Hepatocyte (in vitro differentiated cells): ENCODE data around the gene MAPRE3. TPM values are rescaled to one million over a fixed set of nuclear protein-coding genes. Genes with fewer than 3 reads are reported as not detected.
A peak's percentile ranks its signal among the peaks of the same experiment; 100 is the strongest.

Experiments
- DNase-seq: peaks from one replicate; pipeline ENCODE4 v3.0.0-alpha.2; 2016; ENCODE audit warnings: low spot score
- H2AFZ ChIP-seq: fragments of 200-600 bp; sonication (generic); 2 replicates; pipeline ENCODE4 v1.6.0; 2016; ENCODE audit warnings: antibody characterized with exemption, mild to moderate bottlenecking
- H3K27ac ChIP-seq: fragments of 200-600 bp; sonication (generic); 2 replicates; pipeline ENCODE4 v1.5.1; 2016; ENCODE audit warnings: mild to moderate bottlenecking
- H3K27me3 ChIP-seq: fragments of 200-600 bp; sonication (generic); 2 replicates; pipeline ENCODE4 v1.6.1; 2016
- H3K36me3 ChIP-seq: fragments of 200-600 bp; sonication (generic); replicated peaks from 2 replicates; pipeline ENCODE4 v1.5.1; 2016; ENCODE audit warnings: low read depth; ENCODE audit not compliant: insufficient read depth
- H3K4me1 ChIP-seq: fragments of 200-600 bp; sonication (generic); 2 replicates; pipeline ENCODE4 v1.5.1; 2016; ENCODE audit warnings: mild to moderate bottlenecking, moderate library complexity; ENCODE audit not compliant: insufficient read depth
- H3K4me2 ChIP-seq: fragments of 200-600 bp; sonication (generic); 2 replicates; pipeline ENCODE4 v1.6.0; 2016
- H3K4me3 ChIP-seq: fragments of 200-600 bp; sonication (generic); 2 replicates; pipeline ENCODE4 v1.5.1; 2016; ENCODE audit warnings: mild to moderate bottlenecking
- H3K79me2 ChIP-seq: fragments of 200-600 bp; sonication (generic); 2 replicates; pipeline ENCODE4 v1.6.0; 2017; ENCODE audit warnings: mild to moderate bottlenecking
- H3K9me2 ChIP-seq: fragments of 200-600 bp; sonication (generic); replicated peaks from 2 replicates; pipeline ENCODE4 v1.6.0; 2017; ENCODE audit warnings: mild to moderate bottlenecking; ENCODE audit not compliant: insufficient read depth
- H3K9me3 ChIP-seq: fragments of 200-600 bp; sonication (generic); 2 replicates; pipeline ENCODE4 v1.5.1; 2016; ENCODE audit warnings: low read depth, mild to moderate bottlenecking
- H4K20me1 ChIP-seq: fragments of 200-600 bp; sonication (generic); 2 replicates; pipeline ENCODE4 v1.6.0; 2016; ENCODE audit warnings: mild to moderate bottlenecking; ENCODE audit not compliant: insufficient read depth, poor library complexity, severe bottlenecking
- EZH2 ChIP-seq: fragments of 200-600 bp; sonication (generic); IDR thresholded peaks from 2 replicates; pipeline ENCODE4 v1.6.1; 2016; ENCODE audit warnings: antibody characterized with exemption, mild to moderate bottlenecking, borderline replicate concordance
- EZH2phosphoT487 ChIP-seq: fragments of 200-600 bp; sonication (generic); IDR thresholded peaks from one replicate; pipeline ENCODE4 v1.6.1; 2018; ENCODE audit warnings: antibody characterized with exemption, mild to moderate bottlenecking, low read depth, moderate library complexity; ENCODE audit not compliant: unreplicated experiment, severe bottlenecking
- WGBS: methylation state at CpG from one replicate; pipeline ENCODE4 v1.1.6; 2016; ENCODE audit warnings: low lambda C conversion rate; ENCODE audit errors: missing lambda C conversion rate; 5-methylcytosine and 5-hydroxymethylcytosine counted together
- polyA plus RNA-seq: library from polyadenylated mRNA; unstranded; fragments of >200 nt; fragmentation: Nextera tagmentation; extraction: Ambion mirVana; gene quantifications from 2 replicates; pipeline ENCODE4 v1.2.1, GENCODE V29; 2016
- total RNA-seq: library from RNA; depleted of rRNA; stranded (reverse); fragments of >200 nt; gene quantifications from 2 replicates; pipeline ENCODE4 v1.2.3, GENCODE V29; 2014
- TF ChIP-seq, protein P1 (sequence below): fragments of 200-600 bp; sonication (generic); IDR thresholded peaks from 2 replicates; pipeline ENCODE4 v1.5.1; 2016; ENCODE audit warnings: antibody characterized with exemption, mild to moderate bottlenecking; ENCODE audit not compliant: poor library complexity

MAPRE3 gene
- total and polyA plus RNA-seq, 2 experiments from 2014 or later: 8.6 to 23.6 TPM

GRCh38 chr2:27051902-27052645 is 81.6 kb downstream of the MAPRE3 start:
- no peaks in the 10 kb centered on the region for H3K79me2 ChIP-seq
- H3K27ac ChIP-seq: peak overlapping the region; percentile 91
- H3K4me1 ChIP-seq: peaks cover 12% of the 10 kb centered on the region
- TF ChIP-seq EZH2phosphoT487 (no peak), EZH2 (no peak)
- TF ChIP-seq, protein P1, sequence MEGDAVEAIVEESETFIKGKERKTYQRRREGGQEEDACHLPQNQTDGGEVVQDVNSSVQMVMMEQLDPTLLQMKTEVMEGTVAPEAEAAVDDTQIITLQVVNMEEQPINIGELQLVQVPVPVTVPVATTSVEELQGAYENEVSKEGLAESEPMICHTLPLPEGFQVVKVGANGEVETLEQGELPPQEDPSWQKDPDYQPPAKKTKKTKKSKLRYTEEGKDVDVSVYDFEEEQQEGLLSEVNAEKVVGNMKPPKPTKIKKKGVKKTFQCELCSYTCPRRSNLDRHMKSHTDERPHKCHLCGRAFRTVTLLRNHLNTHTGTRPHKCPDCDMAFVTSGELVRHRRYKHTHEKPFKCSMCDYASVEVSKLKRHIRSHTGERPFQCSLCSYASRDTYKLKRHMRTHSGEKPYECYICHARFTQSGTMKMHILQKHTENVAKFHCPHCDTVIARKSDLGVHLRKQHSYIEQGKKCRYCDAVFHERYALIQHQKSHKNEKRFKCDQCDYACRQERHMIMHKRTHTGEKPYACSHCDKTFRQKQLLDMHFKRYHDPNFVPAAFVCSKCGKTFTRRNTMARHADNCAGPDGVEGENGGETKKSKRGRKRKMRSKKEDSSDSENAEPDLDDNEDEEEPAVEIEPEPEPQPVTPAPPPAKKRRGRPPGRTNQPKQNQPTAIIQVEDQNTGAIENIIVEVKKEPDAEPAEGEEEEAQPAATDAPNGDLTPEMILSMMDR: no peak
- H4K20me1 ChIP-seq: no peaks in the 10 kb centered on the region
- no peaks in the 10 kb centered on the region for H3K9me2 ChIP-seq
- H3K4me3 ChIP-seq: peak overlapping the region; percentile 61
- WGBS: 6% methylated on average over 13 of the region's 24 CpGs
- no peaks in the 10 kb centered on the region for H3K27me3 ChIP-seq
- peak overlapping the region; percentile 83 for H3K4me2 ChIP-seq
- peak; percentile 38 for DNase-seq
- H2AFZ ChIP-seq: peak overlapping the region; percentile 17
- no peaks in the 10 kb centered on the region for H3K36me3 ChIP-seq
- no peaks in the 10 kb centered on the region for H3K9me3 ChIP-seq

DNA sequence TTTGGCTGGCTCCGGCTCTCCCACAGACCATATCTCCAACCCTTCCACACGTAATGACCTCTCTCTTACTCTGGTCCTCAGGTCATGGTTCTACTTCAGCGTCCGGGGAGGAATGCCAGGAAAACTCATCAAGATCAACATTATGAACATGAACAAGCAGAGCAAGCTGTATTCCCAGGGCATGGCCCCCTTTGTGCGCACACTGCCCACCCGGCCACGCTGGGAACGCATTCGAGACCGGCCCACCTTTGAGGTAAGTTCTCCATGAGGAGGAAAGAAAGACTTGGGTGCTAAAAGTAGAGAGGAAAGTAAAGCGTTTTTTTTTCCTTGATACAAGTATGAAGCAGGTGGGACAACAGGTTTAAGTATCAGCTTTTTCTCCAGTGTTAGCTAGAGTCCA is 82.9 kb downstream of the MAPRE3 start:
- H3K27ac ChIP-seq: no peak overlapping the region
- DNase-seq: no peak
- no peaks in the 10 kb centered on the region for H3K79me2 ChIP-seq
- TF ChIP-seq, protein P1: no peak
- TF ChIP-seq EZH2phosphoT487: no peak
- no peak for TF ChIP-seq EZH2
- WGBS: 85% methylated on average over 11 of the region's 11 CpGs
- H4K20me1 ChIP-seq: no peaks in the 10 kb centered on the region
- H3K27me3 ChIP-seq: no peaks in the 10 kb centered on the region
- H3K9me2 ChIP-seq: no peaks in the 10 kb centered on the region
- H3K4me2 ChIP-seq: no peak overlapping the region
- no peaks in the 10 kb centered on the region for H3K36me3 ChIP-seq
- peaks cover 12% of the 10 kb centered on the region for H3K4me1 ChIP-seq
- no peak overlapping the region for H2AFZ ChIP-seq
- no peaks in the 10 kb centered on the region for H3K9me3 ChIP-seq
- no peak overlapping the region for H3K4me3 ChIP-seq

DNA sequence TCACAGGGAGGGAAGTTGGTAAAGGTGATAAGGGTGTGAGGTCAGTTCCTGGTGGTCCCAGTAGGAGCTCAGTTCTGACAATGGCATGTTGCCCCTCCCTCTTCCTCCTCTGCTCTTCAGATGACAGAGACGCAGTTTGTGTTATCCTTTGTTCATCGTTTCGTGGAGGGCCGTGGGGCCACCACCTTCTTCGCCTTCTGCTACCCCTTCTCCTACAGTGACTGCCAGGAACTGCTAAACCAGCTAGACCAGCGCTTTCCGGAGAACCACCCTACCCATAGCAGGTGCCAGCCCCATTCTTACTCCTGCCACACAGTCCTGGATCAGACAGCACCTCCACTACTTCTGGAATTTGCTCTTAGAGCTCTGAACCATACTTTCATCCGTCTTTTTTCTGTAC is 83.3 kb downstream of the MAPRE3 start:
- no peak for DNase-seq
- Histone ChIP-seq H4K20me1 (no peaks in the 10 kb centered on the region), H3K9me2 (no peaks in the 10 kb centered on the region), H3K4me3 (no peak overlapping the region), H3K36me3 (no peaks in the 10 kb centered on the region), H3K79me2 (no peaks in the 10 kb centered on the region), H3K9me3 (no peaks in the 10 kb centered on the region), H3K4me2 (no peak overlapping the region), H3K27me3 (no peaks in the 10 kb centered on the region), H3K4me1 (peaks cover 12% of the 10 kb centered on the region), H3K27ac (no peak overlapping the region), H2AFZ (no peak overlapping the region)
- TF ChIP-seq EZH2phosphoT487 (no peak), EZH2 (no peak)
- TF ChIP-seq, protein P1: no peak
- 92% methylated on average over 8 of the region's 8 CpGs for WGBS
